ENCODE measurements around the gene SIGLECL1.

The SIGLECL1 gene

DNA sequence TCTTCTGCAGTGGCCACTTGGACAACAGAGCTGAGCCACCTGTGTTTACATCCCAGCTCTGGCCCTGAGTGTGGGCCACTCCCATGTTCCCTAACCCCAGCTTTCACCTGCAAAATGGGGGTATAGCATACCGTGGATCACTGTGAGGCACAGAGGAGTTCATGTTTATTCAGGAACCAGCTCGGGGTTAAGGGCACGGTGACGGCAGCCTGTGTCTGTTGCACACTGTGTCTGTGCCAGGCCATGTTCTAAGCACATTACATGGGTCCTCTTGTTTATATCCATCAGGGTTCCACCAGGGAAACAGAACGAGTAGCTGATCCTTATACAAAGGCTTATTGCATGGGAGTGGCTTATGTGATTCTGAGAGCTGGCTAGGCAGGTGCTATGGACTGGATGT is 46.5 kb downstream of the SIGLECL1 start:
- DNase-seq = no peak

DNA sequence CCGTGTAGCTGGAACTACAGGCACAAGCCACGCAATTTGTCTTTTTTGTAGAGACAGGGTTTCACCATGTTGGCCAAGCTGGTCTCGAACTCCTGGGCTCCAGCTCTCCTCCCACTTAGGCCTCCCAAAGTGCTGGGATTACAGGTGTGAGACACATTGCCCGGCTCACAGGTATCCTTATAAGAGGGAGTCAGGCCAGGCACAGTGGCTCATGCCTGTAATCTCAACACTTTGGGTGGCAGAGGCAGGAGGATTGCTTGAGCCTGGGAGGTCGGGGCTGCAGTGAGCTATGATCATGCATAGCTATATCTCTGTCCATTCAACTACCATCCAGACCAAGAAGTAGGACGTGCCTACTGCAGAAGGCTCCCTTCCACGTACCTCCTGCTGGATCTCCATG is 50.4 kb downstream of the SIGLECL1 start:
- DNase-seq = no peak

DNA sequence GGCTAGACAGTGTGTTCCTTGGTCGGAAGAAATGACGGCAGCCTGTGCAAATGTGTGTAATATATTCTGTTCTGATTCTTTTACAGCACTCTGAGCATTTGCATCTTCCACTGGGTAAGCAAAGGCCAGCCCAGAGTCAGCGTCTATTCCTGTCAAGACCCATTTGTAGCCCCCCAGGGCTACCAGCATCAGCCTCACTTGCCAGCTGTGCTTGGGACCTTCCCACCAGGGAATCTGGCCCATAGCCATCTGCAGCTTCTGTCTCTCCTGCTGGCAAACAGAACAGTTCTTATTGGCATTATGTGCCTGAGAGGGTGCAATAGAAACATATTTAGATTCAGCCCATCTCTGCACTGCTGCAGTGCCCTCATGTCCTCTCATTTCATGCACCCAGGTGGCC is 54.6 kb downstream of the SIGLECL1 start:
- DNase-seq = no peak

DNA sequence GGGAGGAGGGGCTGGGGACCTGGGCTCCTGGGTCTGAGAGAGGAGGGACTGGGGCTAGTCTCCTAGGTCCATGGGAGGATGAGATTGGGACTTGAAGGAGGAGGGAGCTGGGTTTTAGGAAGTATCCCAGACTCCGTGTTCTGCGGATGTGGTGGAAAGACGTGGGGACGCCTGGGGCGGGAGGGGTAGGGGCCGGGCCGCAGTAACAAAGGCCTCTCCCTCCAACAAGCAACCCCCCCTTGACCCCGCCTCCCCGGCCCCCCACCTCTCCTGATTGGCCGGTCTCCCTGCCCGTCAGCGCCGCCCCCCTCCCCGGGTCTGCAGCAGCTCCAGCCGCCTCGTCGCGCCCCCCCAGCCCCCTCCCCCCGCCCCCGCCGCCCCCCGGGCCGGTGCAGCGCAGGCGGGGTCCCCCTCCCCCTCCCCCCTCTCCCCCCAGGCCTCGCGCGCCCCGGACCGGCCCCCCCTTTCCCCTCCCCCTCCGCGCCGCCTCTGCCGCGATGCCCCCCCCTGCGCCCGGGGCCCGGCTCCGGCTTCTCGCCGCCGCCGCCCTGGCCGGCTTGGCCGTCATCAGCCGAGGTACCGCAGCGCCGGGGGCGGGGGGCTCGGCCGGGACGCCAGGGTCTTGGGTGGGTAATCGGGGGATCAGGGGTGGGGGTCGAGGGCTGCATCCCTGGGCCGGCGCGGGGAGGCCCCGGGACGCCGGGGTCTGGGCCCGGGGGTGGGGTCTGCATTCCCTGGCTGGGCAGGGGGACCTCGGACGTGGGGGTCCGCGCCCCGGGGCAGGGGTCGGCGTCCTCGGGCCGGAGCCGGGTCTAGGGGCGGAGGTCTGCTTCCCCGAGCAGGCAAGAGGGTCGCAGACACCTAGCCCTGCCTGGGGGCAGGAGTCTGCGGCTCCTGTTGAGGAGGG is 60.7 kb downstream of the SIGLECL1 start, which contains the start of gene IGLON5:
TSS of gene IGLON5 (plus strand) at position 294 of the 907 bp plus-strand sequence. CDS start at position 498, 204 bp downstream.
- no peak for DNase-seq

DNA sequence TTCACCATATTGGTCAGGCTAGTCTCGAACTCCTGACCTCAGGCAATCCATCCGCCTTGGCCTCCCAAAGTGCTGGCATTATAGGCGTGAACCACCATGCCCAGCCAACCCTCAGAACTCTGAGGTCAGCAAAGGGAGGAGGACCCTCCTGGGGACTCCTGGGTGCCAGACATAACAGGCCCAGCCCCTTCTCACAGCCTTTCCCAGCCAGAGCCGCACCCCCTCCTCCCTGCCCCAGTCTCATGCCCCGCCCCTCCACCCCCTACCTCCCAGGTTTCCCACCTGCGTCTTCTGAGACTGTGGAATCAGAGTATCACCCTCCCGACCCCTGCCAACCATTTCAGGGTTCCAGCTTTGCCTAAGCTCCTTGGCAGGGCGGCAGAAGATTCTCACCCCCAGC is 65.8 kb downstream of the SIGLECL1 start:
- no peak for DNase-seq

DNA sequence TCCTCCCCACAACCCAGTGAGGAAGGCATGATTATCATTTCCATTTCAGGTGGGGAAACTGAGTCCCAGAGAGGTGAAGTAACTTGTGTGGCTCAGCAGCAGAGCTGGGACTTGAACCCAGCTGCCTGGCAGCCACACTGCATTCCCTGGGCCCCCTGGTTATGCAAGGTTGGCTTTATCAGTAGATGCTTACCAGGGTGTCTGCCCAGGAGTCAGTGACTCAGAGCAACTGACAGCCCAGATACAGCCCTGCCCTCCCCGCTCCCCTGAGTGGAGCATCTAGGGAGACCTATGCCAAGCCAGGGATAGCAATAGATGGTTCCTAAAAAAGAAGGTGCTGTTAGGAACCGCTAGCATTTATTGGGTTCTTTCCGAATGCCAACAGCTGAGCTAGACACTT is 66.5 kb downstream of the SIGLECL1 start:
- no peak for DNase-seq

DNA sequence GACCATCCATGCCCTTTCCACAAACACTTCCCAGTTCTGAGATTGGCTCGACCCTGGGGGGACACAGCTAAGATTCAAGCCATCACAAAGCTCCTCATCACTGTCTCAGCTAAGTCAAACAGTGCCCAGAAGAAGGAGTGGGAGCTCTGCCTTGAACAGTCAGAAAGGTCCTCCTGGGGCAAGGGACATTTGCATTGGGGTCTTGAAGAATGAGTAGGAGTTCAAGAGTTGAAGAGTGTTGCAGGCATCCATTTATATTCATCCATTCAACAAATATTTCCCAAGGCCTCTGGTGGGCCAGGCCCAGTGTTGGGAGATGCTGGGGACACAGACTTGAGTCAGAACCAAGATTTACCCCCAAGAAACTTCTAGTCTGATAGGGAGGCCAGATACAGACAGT is 67.1 kb downstream of the SIGLECL1 start:
- DNase-seq = no peak

Data from NCI-H2081 (cell line).